GM12891 (cell line): ENCODE measurements around the gene SH3RF2.

Source experiments
- DNase-seq: peaks from one replicate; pipeline ENCODE4 v3.0.0; 2011; ENCODE audit warnings: low spot score; ENCODE audit not compliant: insufficient read length
- FAIRE-seq: peaks from 2 replicates; lab custom pipeline; 2011; peaks lifted over from hg19 to GRCh38; lab: Jason Lieb, UNC
- PAX5 ChIP-seq: IDR thresholded peaks from 2 replicates; pipeline ENCODE4 v1.6.1; 2011; ENCODE audit warnings: low read length, moderate library complexity, mild to moderate bottlenecking; ENCODE audit not compliant: insufficient read depth, severe bottlenecking
- POLR2A ChIP-seq: IDR thresholded peaks from 2 replicates; pipeline ENCODE4 v1.6.1; 2011; ENCODE audit warnings: low read depth, low read length, control low read depth
- POLR2AphosphoS5 ChIP-seq: IDR thresholded peaks from 2 replicates; pipeline ENCODE4 v1.6.1; 2011; ENCODE audit warnings: low read depth, low read length, control low read depth
- POU2F2 ChIP-seq: IDR thresholded peaks from 2 replicates; pipeline ENCODE4 v1.6.1; 2011; ENCODE audit warnings: low read depth, mild to moderate bottlenecking, control low read depth, low read length, moderate library complexity
- SPI1 ChIP-seq: IDR thresholded peaks from 2 replicates; pipeline ENCODE4 v1.6.1; 2011; ENCODE audit warnings: low read depth, low read length, control low read depth
- TAF1 ChIP-seq: IDR thresholded peaks from 2 replicates; pipeline ENCODE4 v1.6.1; 2011; ENCODE audit warnings: low read depth, low read length, control low read depth

Gene SH3RF2

DNA sequence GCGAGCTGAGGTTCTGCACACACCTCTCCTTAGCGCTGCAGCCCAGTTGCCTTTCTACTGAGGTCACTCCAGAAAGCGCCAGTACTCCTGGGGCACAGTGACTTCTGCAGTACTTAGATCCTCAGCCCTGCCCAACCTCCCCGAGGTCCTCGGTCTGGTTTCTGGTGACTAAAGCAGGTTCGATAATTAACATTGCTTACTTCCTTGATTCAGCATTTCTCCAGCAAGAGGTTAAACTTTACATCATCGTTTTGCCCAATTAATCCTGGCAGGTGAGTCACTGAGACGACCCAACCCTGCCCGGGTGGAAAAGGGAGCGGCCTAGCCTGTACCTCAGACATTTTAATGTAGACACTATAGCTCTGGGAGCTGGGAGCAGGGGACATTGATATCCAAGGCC lies 91.4 kb downstream of the SH3RF2 start:
- FAIRE-seq (no peak), DNase-seq (no peak)
- TF ChIP-seq POU2F2 (no peak), SPI1 (no peak), PAX5 (no peak), POLR2A (no peak), POLR2AphosphoS5 (no peak), TAF1 (no peak)

DNA sequence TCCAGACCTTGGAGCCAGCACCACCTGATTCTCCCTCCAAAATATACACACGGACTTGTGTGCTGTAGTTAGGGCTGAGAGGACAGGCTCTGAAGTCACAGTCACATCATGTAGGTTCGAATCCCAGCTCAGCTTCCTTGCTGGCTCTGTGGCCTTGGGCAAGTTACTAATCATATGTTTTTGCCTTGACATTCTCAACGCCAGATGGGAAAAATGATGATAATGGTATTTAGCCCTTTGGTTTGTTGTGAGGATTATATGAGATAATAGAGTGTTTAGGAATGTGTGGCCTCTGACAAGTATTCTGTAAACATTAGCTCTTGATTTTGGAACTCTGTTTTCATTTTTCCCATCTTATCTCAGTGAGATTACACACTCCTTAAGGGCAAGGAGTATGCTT lies 96.5 kb downstream of the SH3RF2 start:
- no peak for DNase-seq
- no peak for TF ChIP-seq PAX5
- TF ChIP-seq SPI1, result no peak
- no peak for FAIRE-seq

DNA sequence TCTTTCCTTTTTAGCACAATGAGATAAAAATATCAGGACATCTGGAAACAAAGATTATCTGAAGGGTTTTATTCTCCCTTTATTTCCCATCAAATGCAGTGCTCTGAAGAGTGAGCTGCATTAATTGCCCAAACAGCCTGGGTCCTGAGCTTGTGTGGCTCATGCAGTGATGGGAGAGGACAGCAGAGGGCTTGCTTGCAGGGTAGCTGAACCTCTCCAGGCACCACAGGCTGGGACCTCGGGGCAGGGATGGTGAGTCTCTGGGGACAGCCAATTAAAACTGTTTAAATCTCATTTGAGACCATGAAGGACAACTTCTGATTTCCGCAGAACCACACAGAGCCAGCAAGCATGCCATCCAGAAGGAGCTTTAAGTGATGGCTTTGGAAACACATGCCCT lies 97.7 kb downstream of the SH3RF2 start:
- no peak for TF ChIP-seq SPI1
- no peak for TF ChIP-seq POLR2A
- no peak for TF ChIP-seq TAF1
- TF ChIP-seq POU2F2, result no peak
- TF ChIP-seq POLR2AphosphoS5, result no peak
- no peak for TF ChIP-seq PAX5
- DNase-seq (no peak), FAIRE-seq (no peak)

DNA sequence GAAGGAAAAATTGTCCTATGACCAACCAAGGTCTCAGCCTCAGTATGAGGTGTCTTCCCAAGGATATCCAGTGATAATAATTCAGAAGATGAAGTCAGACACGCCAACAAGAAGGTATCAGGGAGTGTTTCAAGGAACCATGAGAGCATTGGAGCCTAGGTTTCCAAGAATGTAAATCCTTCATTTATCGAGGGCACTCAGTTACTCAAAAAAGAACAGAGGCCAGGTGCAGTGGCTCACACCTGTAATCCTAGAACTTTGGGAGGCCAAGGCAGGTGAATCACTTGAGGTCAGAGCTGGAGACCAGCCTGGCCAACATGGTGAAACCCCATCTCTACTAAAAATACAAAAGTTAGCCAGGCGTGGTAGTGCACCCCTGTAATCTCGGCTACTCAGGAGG lies 98.2 kb downstream of the SH3RF2 start:
- FAIRE-seq, result no peak
- no peak for DNase-seq

DNA sequence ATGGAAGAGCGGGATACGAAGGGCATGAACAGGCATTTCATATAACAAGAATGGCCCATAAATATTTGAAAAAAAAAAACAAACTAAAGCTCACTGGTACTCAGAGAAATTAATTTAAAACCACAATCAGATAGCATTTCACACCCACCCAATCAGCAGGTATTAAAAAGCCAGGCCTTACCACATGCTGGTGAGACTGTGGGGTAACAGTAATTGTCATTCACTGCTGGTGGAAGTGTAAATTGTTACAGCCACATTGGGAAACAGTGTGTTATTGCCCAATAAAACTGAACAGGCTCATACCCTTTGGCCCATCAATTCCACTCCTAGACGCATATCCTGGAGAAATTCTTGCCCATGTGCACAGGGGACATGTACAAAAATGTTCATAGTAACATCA lies 103.0 kb downstream of the SH3RF2 start:
- no peak for DNase-seq

More for the DNA sequence above, 98.2 kb downstream of the SH3RF2 start:
- TF ChIP-seq POU2F2 (no peak), POLR2A (no peak)

DNA sequence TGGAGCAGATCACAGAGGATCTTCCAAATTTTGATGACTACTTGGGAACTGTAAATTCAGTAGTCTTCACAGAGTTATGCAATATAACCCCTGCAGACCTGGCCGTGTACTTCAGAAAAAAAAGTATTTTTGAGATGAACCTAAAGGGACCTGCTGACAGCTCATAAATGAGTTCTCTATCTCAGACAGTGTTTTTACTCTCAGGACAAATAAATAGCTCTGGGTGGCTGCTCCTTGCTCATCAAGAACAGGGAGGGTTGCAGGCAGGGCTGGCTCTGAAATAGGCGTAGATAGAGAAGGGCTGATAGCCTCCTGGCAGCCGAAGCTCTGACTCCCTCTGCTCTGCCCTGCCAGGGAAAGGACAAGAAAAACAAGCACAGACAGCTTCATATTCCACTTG lies 104.1 kb downstream of the SH3RF2 start:
- TF ChIP-seq POLR2A (no peak), PAX5 (no peak), TAF1 (no peak), POU2F2 (no peak)
- DNase-seq (no peak), FAIRE-seq (no peak)

More for the DNA sequence above, 103.0 kb downstream of the SH3RF2 start:
- TF ChIP-seq POU2F2 (no peak), POLR2A (no peak), POLR2AphosphoS5 (no peak), SPI1 (no peak), PAX5 (no peak), TAF1 (no peak)
- no peak for FAIRE-seq

DNA sequence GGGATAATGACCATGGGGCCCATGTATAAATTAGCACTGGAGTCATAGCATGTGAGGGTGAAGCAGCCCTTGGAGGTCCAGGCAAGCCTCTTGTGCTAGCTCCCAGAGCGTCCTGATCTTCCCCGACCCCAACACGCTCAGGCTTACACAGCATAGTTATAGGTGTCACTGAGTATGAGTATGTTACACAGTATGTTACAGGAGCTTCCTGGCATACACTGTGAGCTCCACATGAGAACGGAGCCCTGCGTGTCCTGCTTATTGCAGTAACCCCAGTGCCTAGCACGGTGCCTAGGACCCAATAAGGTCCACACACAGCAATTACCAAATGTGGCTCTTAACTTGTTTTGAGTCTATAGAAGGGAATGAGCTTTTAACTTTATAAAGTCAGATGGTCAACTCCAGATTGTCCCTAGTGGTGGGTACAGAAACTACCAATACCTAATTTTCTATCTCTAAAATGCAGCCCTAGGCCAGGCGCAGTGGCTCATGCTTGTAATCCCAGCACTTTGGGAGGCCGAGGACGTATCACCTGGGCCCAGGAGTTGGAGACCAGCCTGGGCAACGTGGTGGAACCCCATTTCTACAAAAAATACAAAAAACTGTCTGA lies 104.9 kb downstream of the SH3RF2 start:
- no peak for TF ChIP-seq POLR2AphosphoS5
- TF ChIP-seq SPI1, result no peak
- no peak for TF ChIP-seq POLR2A
- TF ChIP-seq PAX5, result no peak
- TF ChIP-seq POU2F2, result no peak
- no peak for TF ChIP-seq TAF1
- DNase-seq (no peak), FAIRE-seq (no peak)

DNA sequence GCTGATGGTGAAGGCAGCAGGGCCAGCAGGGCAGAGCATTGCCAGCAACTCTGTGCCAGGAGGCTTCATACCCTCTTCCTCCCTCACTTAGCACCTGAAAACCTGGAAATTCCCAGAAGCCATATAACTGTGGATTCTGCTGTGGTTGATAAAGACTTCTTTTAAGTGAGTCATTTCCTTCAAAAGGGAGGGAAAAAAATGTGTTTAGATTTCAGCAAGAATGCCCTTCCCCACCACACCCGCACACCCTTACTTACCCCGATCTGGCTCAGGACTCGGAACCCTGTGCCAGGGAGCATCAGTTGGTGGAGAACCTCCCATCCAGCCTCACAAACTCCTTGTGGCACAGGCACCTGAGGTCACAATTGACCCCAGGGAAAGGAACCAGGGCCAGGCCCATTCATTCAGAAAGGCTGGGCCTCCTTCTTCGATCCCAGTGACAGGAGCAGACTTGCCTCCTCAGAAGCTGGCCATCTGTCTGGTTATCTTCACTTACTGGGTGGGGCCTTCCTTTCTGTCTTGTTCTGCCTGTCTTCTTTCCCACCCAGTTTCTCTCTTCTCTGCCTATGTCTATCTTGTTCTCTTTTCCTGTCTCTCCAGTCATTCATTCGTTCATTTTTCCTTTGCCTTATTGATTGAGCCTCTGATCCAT lies 106.4 kb downstream of the SH3RF2 start:
- FAIRE-seq (no peak), DNase-seq (no peak)
- TF ChIP-seq SPI1, result no peak
- TF ChIP-seq POLR2A, result no peak
- TF ChIP-seq PAX5, result no peak
- TF ChIP-seq POU2F2, result no peak
- no peak for TF ChIP-seq TAF1
- TF ChIP-seq POLR2AphosphoS5, result no peak

DNA sequence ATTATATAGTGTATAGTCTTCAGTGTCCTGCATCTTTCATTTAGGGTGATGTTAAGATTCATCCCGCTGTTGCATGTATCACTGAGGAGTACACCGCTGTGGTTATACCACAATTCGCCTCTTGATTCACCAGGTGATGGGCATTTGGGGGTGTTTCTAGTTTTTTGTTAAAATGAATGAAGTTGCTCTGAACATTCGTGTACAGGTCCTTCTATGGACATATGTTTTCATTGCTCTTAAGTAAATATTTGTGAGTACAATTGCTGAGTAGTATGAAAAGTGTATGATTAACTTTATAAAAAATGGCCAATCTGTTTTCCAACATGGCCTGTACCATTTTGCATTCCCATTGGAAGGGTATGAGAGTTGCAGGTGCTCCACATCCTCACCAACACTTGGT lies 107.3 kb downstream of the SH3RF2 start:
- TF ChIP-seq PAX5 (no peak), POLR2A (no peak), TAF1 (no peak), SPI1 (no peak), POU2F2 (no peak), POLR2AphosphoS5 (no peak)
- no peak for DNase-seq
- no peak for FAIRE-seq

DNA sequence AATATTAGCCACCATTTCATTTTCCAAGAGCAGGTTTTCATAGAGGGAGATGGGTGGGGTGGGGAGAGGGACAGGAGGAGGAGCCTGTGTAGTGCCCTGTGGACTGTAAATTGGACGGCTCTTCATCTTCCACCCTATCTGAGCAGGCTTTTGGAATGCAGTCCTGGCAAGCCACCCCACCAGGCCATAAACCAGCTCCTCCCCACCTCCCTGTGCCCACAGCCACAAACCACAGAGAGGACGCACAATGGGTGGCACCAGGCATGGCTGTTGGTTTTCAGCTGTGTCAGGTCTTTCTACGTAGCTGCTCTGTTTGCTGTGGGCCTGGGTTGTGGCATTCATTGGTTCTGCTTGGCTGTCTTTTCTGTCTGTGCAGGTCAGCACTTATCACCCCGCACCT lies 111.0 kb downstream of the SH3RF2 start:
- TF ChIP-seq POU2F2 (no peak), POLR2A (no peak), TAF1 (no peak), SPI1 (no peak), POLR2AphosphoS5 (no peak), PAX5 (no peak)

More for the DNA sequence above, 111.0 kb downstream of the SH3RF2 start:
- FAIRE-seq, result no peak
- DNase-seq, result no peak
